HG02763 (cell line): Measurements from ENCODE around the gene RAD23B.

Source experiments
- ATAC-seq: cut with Tn5 transposase; IDR thresholded peaks from one replicate; pipeline ENCODE4 v1.9.1; 2021; ENCODE audit warnings: mild to moderate bottlenecking, moderate library complexity; ENCODE audit not compliant: unreplicated experiment

RAD23B gene

DNA sequence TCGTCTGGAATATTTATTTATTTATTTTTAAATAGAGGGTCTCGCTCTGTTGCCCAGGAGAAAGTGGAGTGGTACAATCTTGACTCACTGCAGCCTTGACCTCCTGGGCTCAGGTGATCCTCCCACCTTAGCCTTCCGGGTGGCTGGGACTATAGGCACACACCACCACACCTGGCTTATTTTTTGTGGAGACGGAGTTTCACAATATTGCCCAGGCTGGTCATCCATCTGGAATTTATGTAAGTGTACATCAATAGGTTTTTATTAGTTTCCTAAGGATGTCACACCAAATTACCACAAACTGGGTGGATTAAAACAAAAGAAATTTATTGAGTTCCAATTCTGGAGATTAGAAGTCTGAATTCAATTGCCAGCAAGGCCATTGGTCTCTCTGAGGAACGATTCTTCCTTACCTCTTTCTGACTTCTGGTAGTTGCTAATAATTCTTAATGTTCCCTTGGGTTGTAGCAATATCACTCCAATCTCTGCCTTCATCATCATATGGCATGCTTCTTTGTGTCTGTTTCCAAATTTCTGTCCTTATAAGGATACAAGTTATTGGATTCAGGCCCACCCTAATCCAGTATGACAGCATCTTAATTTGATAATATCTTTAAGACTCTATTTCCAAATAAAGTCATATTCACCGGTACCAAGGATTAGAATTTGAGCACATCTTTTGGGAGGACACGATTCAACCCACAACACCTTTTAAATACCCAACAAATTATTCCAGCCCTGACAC is 16.3 kb upstream of the RAD23B start:
- no peak for ATAC-seq

DNA sequence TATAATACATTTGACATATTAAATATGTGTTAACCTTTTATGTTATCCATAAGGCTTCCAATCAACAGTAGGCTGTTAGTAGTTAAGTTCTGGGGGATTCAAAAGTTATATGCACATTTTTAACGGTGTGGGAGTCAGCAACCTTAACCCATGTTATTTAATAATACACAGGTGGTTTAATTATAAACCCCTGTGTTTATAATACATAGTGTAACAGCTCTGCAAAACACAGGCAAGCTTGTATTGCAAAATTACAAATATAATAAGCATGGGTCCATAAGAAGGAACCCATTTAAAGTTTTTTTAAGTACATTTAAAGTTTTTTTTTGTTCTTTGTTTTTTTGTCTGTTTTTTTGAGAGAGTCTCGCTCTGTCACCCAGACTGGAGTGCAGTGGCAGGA is 14.5 kb upstream of the RAD23B start:
- no peak for ATAC-seq

DNA sequence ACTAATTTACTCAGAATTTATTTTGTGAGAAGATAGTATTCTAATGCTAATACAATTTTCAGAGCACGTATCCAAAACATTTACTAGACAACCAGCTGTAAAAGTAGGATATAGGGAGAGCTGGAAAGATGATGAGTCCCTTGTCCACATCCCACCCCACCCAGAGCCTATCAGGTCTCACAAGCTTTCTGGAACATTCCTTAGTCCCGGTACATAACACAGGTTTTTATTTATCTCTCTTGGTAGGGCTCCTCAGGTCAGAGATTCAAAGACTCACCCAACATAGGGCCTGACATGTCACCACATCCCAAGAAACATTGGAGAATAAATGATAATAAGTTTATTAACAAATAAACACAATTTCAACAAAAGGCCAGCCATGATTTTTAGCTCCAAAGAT is 13.8 kb upstream of the RAD23B start:
- ATAC-seq, result no peak

DNA sequence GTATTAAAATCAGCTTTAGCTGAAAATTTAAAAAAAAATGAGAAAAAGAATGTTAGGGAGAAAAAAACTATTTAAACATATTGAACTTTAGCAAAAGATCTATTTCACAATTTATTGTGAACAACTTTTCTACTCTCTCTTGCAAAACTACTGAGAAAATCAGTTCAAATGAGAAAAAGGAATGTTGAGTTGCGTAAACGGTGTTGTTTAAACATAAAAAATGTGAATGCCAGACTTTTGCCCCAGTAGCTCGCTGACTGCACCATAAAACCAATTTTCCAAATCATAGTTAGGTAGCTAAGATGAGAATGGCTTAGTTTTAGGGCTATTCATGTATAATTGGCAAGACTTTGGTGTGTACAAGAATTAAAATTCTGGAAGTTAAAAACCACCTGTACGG is 13.4 kb upstream of the RAD23B start:
- no peak for ATAC-seq

DNA sequence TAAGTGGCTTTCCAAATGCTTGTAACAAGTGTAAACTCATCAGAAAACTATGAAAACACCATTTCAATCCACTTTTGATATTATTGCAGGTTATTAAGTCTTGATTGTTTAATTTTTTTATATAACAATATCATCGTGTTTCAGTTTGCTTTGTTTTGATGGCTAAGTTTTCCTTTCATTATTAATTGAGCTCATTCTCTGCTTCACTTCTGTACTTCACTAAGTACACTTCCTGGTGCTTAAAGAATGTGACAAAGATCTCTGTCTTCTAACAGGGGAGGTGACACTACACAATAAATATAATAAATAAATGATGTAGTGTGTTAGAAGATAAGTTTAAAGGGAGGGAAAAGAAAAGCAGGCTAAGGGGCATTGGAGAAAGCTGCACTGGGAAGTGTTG is 13.0 kb upstream of the RAD23B start:
- ATAC-seq, result no peak

DNA sequence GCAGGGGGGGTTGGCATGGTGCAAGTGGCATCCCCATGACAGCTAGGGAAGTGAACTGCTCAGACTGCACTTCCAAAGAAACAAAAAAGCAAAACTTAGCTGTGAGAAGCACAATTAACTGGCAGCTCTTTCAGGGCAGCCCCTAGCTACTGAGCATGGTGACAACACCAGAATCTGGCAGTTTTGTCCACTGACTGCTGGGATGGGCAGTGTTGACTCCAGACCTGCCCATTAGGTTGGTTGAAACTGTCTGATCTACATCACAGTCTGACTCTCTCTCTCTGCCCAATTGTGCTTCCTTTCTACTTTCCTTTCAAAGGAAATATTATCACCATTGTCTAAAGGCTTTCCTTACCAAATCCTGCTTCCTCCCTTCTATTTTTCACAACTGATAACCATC is 12.5 kb upstream of the RAD23B start:
- no peak for ATAC-seq

DNA sequence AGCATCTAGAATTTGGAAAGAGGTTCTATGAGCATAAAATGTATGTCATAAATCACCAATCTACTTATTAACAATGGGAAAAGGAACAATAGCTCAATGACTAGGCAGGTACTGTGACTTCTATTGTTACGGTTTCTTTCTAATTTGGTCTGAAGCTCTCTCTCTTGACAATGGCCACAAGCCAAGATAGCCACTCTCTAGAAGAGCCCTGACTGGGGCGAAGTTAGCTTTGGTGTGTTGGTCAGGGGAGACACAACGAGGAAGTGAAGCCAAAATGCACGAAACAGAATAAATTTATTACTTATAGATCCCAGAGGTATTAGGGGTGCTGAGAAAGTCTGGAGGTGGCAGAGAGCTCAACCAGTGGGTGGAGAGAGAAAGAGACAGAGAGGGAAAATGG is 9.4 kb upstream of the RAD23B start:
- no peak for ATAC-seq

DNA sequence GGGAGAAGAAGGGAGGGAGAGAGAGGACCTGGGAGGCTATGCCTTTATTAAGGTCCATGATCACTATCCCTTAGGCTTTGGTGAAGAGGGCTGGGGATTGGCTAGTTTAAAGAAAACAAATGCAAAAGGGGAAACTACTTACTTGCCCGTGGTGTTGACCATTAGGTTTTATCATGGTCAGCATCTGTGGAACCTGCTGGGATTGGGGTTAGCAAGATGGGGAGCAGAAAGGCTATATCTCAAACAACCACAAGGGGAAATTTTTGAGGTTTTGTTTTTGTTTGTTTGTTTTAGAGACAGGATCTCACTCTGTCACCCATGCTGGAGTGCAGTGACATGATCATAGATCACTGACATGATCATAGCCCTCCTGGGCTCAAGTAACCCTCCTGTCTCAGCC is 9.0 kb upstream of the RAD23B start:
- no peak for ATAC-seq

DNA sequence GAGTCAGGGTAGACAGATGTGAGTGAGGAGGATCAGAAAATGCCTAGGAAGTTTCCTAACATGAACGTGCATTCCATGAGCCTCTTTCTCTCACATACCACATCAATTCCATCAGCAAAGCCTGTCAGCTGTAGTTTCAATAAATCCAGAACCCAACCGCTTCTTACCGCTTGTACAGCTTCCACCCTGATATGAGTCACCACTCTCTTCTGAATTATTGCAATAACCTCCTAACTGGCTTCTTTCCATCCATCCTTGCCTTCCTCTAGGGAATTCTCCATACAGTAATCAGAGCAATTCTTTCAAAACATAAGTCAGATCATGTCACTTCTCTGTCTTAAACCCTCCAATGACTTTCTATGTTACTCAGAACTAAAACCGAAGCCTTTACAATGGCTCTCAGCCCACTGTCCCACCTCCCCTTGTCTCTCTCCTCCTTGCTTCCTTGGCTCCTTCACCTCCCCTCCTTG is 8.1 kb upstream of the RAD23B start:
- ATAC-seq, result no peak

DNA sequence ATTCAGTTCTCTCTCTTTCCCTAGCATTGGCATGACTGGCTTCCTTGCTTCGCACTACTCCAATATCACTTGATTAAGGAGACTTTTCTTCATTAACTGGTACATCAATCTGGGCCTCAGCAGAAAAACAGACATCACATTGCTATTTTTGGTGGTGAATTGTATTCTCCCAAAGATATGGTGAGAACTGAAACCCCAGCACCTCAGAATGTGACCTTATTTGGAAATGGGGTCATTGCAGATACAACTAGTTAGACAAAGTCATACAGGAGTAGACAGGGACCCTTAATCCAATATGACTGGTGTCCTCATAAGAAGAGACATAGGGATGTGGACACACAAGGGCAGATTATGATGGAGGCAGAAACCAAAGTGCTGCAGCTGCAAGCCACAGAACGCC is 7.5 kb upstream of the RAD23B start:
- no peak for ATAC-seq

DNA sequence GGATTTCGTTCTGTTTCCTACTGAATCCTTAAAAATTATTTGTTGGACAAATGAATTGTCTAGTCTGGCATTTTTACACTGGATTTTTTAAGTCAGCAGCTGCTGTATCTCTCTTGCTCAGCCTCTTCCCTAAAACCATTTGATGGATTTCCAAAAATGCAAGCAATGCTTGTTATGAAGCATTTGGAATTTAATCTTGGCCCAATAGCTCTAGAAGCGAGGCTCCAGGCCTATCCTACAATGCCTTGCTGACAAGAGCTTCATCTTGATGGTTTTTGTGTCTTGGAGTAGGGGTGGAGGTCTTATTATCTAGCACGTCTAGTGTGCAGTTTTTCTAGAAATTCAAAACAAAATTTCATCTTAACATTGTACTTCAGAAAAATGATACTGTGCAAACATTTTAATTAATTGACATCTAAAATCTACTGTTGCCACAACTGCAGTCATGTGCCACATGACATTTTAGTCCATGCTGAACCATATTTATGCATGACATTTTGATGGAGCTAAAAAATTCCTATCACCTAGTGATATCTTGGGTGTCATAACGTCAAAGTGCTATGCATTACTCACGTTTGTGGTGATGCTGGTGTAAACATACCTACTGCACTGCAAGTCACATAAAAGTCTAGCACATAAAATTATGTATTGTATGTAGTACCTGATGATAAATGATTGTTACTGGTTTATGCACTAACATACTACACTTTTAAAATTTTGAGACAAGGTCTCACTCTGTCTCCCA is 5.9 kb upstream of the RAD23B start:
- ATAC-seq, result no peak

DNA sequence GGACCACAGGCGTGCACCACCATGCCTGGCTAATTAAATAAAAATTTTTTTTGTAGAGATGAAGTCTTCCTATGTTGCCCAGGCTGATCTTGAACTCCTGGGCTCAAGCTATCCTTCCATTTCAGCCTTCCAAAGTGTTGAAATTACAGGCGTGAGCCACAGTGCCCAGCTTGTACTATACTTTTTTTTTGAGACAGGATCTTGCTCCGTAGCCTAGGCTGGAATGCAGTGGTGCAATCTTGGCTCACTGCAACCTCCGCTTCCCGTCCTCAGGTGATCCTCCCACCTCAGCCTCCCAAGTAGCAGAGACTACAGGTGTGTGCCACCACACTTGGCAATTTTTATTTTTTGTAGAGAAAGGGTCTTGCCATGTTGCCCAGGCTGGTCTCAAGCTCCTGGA is 5.3 kb upstream of the RAD23B start:
- ATAC-seq, result no peak

DNA sequence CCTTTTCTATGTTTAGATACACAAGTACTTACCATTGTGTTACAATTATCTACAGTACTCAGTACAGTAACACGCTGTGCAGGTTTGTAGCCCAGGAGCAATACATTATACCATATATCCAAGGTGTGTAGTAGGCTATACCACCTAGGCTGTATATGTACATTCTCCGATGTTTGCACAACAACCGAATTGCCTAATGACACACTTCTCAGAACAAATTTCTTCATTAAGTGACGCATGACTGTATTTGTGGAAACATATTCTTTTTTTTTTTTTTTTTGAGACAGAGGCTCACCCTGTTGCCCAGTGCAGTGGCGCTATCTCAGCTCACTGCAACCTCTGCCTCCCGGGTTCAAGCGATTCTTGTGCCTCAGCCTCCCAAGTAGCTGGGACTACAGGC is 4.0 kb upstream of the RAD23B start:
- ATAC-seq, result no peak

DNA sequence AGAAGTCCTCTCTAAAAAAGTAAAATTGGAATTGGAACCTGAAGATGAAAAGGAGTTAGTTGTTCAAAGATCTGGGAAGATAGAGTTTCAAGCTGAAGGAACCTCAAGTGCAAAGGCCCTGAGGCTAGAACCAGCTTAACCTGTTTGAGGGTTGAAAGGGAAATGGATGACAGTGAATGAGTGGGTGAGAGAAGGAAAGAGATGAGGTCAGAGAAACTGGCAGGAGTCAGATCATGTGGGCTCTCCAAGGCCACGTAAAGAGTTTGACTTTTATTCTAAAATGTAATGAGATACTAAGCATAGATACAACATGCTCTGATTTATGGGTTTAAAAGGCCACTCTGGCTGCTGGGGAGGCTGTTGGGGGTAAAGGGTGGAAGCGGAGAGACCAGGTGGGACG is 2.5 kb upstream of the RAD23B start:
- ATAC-seq, result no peak

DNA sequence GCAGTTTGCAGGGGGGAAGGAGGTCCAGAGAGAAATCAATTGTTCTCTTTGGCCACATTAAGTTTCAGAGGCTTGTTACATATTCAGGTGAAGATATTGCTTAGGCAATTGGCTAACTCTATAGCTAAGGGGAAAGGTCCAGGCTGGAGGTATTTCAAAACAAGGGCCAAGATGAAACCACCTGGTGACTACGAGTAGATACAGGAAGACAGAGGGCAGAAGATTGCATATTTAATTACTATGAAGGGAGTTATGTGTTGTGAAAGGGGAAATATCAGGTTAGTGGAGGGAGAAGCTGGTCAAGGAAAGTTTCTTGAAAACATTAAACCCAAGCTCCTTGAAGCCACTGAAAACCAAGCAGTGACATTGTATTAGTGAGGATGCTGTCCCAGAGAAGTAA is 1.9 kb upstream of the RAD23B start:
- ATAC-seq, result no peak

DNA sequence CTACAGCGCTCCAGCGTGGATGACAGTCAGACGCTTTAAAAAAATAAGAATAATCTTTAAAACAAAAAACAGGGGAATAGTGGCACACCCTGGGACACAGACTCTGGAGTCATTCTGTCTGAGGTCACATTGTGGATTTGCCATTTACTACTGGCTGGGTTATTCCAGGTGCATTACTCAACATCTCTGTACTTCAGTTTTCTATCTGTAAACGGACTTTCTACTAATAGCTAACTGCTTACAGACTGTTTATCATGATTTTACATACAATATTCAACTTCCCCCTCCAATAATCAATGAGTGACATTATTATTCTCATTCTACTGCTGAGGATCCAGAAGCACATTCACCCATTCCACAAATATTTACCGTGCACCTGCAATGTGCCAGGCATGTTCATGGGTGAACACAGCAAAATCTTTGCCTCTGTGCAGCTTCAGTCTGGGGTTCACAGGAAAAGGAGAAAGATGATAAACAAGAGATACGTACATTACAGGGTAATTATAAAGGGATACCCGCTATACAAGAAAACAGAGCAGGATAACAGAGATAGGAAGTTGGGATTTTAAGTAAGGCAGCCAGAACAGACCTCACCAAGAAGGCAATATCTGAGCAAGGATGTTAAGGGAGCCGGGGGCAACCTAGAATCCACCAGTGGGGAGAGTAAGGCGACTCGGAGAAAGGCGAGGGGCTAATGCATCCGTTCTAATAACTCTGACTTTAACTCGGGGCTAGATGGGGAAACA is 984 bp upstream of the RAD23B start:
- no peak for ATAC-seq

DNA sequence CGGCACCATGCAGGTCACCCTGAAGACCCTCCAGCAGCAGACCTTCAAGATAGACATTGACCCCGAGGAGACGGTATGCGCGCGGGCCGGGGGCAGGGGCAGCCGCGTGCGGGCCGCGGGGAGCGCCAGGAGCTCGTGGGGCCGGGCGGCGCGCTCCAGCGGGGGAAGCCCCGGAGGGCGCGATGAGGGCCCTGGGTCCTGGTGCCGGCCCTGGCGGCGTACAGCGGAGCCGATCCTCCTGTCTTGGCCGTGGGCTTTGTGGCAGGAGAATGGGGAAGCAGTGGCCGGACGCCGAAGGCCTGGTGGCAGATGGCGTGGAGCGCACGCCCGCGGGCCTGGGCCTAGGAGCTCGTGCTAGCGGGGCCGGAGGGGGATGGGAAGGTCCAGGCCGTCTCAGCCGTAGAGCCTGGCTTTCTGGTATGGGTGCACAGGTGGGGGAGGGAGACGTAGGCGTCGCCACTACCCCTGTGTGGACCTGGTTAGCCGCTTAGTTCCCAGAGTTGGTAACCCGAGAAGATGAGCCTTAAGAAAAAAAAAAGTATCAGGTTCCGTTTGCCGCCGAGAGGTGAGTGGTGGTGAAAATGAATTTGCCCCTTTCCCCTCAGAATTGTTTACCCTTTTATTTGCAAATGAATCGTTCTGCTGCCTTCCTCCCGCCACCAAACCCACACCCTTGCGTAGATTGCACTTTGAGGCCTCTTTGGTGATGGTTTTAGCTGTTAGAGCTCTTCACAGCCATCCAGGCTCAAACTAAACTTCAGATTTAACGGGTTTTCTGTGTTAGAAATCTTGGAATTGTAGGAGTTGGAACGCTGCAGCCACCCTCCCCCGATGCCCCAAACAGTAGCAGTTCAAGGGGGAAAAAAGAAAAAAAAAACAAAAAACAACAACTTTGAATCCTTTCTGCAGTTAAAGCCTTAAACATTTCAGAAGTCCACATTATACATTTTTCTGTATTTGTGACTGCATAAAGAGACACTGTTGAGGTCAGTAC is 841 bp downstream of the RAD23B start:
- peak; percentile 41 for ATAC-seq

DNA sequence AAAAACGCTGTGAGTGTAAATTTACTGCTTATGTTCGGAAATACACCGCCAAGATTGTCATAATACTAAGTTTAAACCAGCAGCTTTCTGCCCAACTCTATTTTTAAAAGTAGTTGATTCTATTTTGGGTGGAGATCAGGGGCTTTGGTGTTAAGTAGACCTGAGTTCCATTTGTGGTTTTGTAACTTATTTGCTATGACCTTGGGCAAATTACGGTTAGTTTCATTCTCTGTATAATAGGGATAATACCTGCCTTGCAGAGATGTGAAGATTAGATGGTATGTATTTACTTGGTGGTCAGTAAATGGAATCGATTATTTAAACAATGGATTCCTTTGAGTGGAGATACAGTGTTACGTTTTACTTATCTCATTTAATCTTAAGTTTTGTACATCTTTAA is 1.6 kb downstream of the RAD23B start:
- ATAC-seq, result no peak

DNA sequence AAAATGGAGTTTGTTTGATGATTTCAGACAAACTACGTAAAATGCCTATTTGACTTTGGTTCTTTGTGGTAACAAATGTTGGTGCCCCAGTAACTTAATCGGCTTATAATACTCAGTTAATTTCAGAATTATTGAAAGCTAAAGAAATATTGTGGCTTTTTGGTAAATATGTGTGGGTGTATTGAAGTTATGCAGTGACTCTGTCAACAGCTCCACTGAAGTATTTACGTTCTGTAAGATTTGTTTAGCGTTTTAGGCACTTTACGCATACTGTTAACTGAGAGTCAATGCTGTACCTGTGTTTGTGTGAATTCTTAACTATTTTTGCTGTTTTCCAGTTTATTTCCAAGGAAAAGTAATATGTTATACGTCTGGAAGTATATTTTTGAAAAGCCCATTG is 2.2 kb downstream of the RAD23B start:
- ATAC-seq, result no peak

DNA sequence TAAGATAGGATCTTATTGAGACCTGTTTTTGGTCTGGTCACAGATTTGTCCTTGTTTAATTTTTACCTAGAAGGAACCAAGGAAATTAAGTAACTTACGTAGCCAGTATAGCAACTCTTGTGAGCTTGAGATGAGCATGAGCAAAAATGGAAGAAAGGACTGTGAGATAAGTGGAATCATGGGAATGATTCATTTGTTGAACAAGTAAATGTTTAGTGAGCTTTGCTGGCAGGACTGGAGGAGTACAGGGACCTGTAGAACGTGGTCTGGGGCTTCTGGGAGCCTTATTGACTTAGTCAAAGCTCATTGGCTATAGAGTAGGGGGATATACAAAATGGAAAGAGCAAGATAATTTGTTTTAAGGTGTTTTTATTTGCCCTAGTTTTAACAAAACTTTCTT is 3.0 kb downstream of the RAD23B start:
- ATAC-seq, result no peak

DNA sequence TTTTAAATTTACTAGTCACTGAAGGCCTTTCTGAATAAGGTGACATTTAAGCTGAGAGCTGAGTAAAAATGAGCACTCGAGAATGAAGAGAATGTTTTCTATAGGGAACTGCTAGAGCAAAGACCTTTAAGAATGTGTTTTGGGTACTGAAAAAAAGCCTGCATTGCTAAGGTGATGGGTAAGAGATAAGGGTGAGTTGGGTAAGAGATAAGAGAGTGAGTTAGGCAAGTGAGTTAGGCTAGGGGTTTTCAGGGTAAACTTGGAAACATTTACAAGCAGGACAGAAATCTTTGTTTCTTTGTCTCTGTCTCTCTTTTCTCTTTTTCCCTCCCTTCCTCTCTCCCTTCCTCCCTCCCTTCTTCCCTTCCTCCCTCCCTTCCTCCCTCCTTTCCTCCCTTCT is 5.6 kb downstream of the RAD23B start:
- no peak for ATAC-seq
